ENCODE measurements around the gene SOX12. TPM values are rescaled to one million over a fixed set of nuclear protein-coding genes. Genes with fewer than 3 reads are reported as not detected.

Gene SOX12
- total and polyA plus RNA-seq, 4 donors, result 0.67 to 4.2 (median 1.7) TPM

DNA sequence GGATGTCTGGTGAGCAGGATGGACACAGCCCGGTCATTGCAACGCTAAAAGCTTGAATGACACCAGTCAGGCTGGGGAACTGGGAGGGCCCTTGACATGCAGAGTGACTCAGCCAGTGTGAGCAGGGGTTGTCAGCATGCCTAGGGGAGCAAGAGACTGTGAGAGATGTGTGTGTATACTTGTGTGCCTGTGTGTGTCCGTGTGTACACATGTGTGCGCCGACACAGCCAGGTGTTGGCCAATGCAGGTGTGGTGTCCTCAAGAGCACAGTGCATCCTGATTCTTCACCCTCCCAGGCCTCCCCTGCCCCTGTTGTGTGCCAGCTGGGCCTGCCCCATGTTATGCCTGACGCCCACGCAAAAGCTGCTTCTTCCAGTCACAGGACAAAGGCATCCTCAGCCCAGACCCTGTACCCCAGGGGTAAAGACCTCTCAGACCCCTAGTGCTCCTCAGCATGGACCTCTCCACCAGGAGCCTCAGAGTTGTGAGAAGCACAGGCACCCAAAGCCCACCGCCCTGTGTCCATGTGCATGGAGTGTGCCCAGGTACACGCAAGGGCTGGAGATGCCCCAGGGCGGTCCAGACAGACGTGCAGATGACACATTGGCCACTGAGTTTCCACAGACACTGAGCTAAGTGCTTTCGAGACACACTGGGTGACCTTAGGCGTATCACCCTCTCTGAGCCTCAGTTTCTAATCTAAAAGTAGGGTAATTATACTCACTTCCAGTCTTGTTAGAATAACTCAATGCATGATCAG is 38.1 kb downstream of the SOX12 start:
- no peak for DNase-seq (ENCODE audit: low spot score)
- TF ChIP-seq RAD21 (IDR thresholded peaks at IDR 0.05) (no peak), NR2F2 (IDR thresholded peaks at IDR 0.05) (no peak), FOXA1 (IDR thresholded peaks at IDR 0.05) (no peak), FOXA2 (IDR thresholded peaks at IDR 0.05) (no peak), JUND (IDR thresholded peaks at IDR 0.05) (no peak)
- TF ChIP-seq, protein P1, sequence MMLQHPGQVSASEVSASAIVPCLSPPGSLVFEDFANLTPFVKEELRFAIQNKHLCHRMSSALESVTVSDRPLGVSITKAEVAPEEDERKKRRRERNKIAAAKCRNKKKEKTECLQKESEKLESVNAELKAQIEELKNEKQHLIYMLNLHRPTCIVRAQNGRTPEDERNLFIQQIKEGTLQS (IDR thresholded peaks at IDR 0.05), result no peak
- TF ChIP-seq, protein P2, sequence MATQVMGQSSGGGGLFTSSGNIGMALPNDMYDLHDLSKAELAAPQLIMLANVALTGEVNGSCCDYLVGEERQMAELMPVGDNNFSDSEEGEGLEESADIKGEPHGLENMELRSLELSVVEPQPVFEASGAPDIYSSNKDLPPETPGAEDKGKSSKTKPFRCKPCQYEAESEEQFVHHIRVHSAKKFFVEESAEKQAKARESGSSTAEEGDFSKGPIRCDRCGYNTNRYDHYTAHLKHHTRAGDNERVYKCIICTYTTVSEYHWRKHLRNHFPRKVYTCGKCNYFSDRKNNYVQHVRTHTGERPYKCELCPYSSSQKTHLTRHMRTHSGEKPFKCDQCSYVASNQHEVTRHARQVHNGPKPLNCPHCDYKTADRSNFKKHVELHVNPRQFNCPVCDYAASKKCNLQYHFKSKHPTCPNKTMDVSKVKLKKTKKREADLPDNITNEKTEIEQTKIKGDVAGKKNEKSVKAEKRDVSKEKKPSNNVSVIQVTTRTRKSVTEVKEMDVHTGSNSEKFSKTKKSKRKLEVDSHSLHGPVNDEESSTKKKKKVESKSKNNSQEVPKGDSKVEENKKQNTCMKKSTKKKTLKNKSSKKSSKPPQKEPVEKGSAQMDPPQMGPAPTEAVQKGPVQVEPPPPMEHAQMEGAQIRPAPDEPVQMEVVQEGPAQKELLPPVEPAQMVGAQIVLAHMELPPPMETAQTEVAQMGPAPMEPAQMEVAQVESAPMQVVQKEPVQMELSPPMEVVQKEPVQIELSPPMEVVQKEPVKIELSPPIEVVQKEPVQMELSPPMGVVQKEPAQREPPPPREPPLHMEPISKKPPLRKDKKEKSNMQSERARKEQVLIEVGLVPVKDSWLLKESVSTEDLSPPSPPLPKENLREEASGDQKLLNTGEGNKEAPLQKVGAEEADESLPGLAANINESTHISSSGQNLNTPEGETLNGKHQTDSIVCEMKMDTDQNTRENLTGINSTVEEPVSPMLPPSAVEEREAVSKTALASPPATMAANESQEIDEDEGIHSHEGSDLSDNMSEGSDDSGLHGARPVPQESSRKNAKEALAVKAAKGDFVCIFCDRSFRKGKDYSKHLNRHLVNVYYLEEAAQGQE (IDR thresholded peaks at IDR 0.05), result no peak
- H3K4me3 ChIP-seq (ENCODE audit: low read depth in 1 of 3, low read length in 3 of 3), result no peak overlapping the region
- WGBS, result 91% methylated on average over 13 of the region's 13 CpGs
- H3K4me1 ChIP-seq (ENCODE audit: control insufficient read depth in 4 of 4, insufficient read depth in 4 of 4, low read length in 3 of 4), result peaks cover 0 to 8% (median 4%) of the 10 kb centered on the region in 4 donors
- H3K27me3 ChIP-seq (ENCODE audit: control insufficient read depth in 4 of 4, insufficient read depth in 4 of 4, low read length in 3 of 4), result no peaks in the 10 kb centered on the region
- no peaks in the 10 kb centered on the region for H3K36me3 ChIP-seq (ENCODE audit: control insufficient read depth in 4 of 4, insufficient read depth in 3 of 4, low read depth in 1 of 4, low read length in 3 of 4)
- no peak overlapping the region for H3K9ac ChIP-seq (ENCODE audit: low read depth in 1 of 2, low read length in 2 of 2)
- H3K27ac ChIP-seq (ENCODE audit: low read depth in 1 of 2, low read length in 2 of 2), result peak overlapping the region; percentile 27 to 29
- H3K9me3 ChIP-seq (ENCODE audit: control insufficient read depth in 4 of 4, low read length in 3 of 4), result no peaks in the 10 kb centered on the region

DNA sequence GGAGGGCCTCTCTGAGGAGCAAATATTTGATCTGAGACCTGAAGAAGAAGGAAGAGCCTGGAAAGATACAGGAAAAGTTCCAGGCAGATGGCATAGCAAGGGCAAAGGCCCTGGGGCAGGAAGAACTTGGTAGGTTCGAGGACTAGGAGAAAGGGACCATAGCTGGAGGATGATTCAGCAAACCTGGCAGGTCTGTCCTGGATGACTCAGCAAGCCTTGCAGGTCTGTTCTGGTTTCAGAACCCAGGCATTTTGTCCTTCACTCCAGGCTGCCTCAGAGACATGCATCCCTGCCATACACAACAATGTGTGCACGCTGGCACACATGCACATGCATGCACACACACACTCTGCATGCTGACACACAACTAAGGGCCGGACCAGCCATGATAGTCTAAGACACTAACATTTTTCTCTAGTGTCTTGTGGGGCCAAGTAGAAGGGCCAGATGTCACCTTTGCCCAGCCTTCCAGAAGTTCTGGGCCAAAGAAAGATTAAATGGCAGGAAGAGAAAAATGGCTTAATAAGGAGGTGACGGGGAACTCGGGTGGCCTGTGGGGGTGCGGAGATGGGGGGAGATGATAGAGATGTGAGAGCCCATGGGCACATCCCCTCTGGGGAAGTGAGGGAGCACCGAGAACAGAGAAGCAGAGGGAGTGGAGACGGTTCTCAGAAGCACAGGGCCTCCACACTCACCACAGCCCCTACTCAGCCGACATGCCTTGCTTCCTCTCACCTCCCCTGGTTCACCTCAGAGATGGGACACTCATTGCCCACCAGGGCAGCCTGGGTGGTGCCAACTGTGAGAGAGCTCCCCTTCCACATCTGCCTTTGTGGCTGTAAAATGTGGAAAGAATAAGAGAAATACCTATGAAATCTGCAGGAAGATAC is 39.8 kb downstream of the SOX12 start:
- no peaks in the 10 kb centered on the region for H3K9me3 ChIP-seq (ENCODE audit: control insufficient read depth in 4 of 4, low read length in 3 of 4)
- H3K4me3 ChIP-seq (ENCODE audit: low read depth in 1 of 3, low read length in 3 of 3), result no peak overlapping the region
- DNase-seq (ENCODE audit: low spot score), result no peak
- H3K27ac ChIP-seq (ENCODE audit: low read depth in 1 of 2, low read length in 2 of 2), result no peak overlapping the region
- 88% methylated on average over 9 of the region's 9 CpGs for WGBS
- TF ChIP-seq FOXA1 (IDR thresholded peaks at IDR 0.05), result no peak
- no peak for TF ChIP-seq RXRA (IDR thresholded peaks at IDR 0.05)
- no peak for TF ChIP-seq RAD21 (IDR thresholded peaks at IDR 0.05)
- TF ChIP-seq, protein P3, sequence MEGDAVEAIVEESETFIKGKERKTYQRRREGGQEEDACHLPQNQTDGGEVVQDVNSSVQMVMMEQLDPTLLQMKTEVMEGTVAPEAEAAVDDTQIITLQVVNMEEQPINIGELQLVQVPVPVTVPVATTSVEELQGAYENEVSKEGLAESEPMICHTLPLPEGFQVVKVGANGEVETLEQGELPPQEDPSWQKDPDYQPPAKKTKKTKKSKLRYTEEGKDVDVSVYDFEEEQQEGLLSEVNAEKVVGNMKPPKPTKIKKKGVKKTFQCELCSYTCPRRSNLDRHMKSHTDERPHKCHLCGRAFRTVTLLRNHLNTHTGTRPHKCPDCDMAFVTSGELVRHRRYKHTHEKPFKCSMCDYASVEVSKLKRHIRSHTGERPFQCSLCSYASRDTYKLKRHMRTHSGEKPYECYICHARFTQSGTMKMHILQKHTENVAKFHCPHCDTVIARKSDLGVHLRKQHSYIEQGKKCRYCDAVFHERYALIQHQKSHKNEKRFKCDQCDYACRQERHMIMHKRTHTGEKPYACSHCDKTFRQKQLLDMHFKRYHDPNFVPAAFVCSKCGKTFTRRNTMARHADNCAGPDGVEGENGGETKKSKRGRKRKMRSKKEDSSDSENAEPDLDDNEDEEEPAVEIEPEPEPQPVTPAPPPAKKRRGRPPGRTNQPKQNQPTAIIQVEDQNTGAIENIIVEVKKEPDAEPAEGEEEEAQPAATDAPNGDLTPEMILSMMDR (IDR thresholded peaks at IDR 0.05; ENCODE audit: low read depth, low read length, missing input control), result no peak
- TF ChIP-seq TAF1 (conservative IDR thresholded peaks at IDR 0.05), result no peak
- TF ChIP-seq, protein P2 (IDR thresholded peaks at IDR 0.05), result no peak
- TF ChIP-seq GABPA (IDR thresholded peaks at IDR 0.05 in 1 of 2, conservative IDR thresholded peaks at IDR 0.05 in 1 of 2), result no peak
- no peaks in the 10 kb centered on the region for H3K36me3 ChIP-seq (ENCODE audit: control insufficient read depth in 4 of 4, insufficient read depth in 3 of 4, low read depth in 1 of 4, low read length in 3 of 4)
- no peaks in the 10 kb centered on the region for H3K27me3 ChIP-seq (ENCODE audit: control insufficient read depth in 4 of 4, insufficient read depth in 4 of 4, low read length in 3 of 4)
- H3K9ac ChIP-seq (ENCODE audit: low read depth in 1 of 2, low read length in 2 of 2), result no peak overlapping the region
- peaks cover 2 to 16% (median 10%) of the 10 kb centered on the region in 4 donors for H3K4me1 ChIP-seq (ENCODE audit: control insufficient read depth in 4 of 4, insufficient read depth in 4 of 4, low read length in 3 of 4)

Measured in liver (tissue), 9 donors.